Smooth muscle cell (in vitro differentiated cells): Measurements from ENCODE around the gene ZNF648. TPM values are rescaled to one million over a fixed set of nuclear protein-coding genes. Genes with fewer than 3 reads are reported as not detected.
A peak's percentile ranks its signal among the peaks of the same experiment; 100 is the strongest.
"Not testable (repeated sequence)": the region's sequence is repeated elsewhere in the genome, so short reads cannot be mapped to it uniquely, and the experiment has no call there.

Experiments used
- DNase-seq: peaks from one replicate; lab custom pipeline; 2025; ENCODE audit not compliant: unreplicated experiment; lab: John Stamatoyannopoulos, UW
- H2AFZ ChIP-seq: fragments of 200-600 bp; sonication (generic); 2 replicates; pipeline ENCODE4 v1.6.0; 2016; ENCODE audit warnings: antibody characterized with exemption, low read depth, mild to moderate bottlenecking
- H3F3A ChIP-seq: fragments of 200-600 bp; sonication (generic); 2 replicates; pipeline ENCODE4 v1.6.0; 2017; ENCODE audit warnings: antibody characterized with exemption, low read depth
- H3K27ac ChIP-seq: fragments of 200-600 bp; sonication (generic); 2 replicates; pipeline ENCODE4 v1.5.1; 2016; ENCODE audit warnings: low read depth, mild to moderate bottlenecking
- H3K27me3 ChIP-seq: fragments of 200-600 bp; sonication (generic); 2 replicates; pipeline ENCODE4 v1.6.1; 2016; ENCODE audit warnings: low read depth, mild to moderate bottlenecking
- H3K36me3 ChIP-seq: fragments of 200-600 bp; sonication (generic); 2 replicates; pipeline ENCODE4 v1.5.1; 2016; ENCODE audit warnings: low read depth
- H3K4me1 ChIP-seq: fragments of 200-600 bp; sonication (generic); 2 replicates; pipeline ENCODE4 v1.5.1; 2016; ENCODE audit warnings: low read depth
- H3K4me2 ChIP-seq: fragments of 200-600 bp; sonication (generic); 2 replicates; pipeline ENCODE4 v1.6.0; 2016; ENCODE audit warnings: mild to moderate bottlenecking
- H3K4me3 ChIP-seq: fragments of 200-600 bp; sonication (generic); 2 replicates; pipeline ENCODE4 v1.5.1; 2016; ENCODE audit warnings: mild to moderate bottlenecking
- H3K79me2 ChIP-seq: fragments of 200-600 bp; sonication (generic); 2 replicates; pipeline ENCODE4 v1.6.0; 2016; ENCODE audit warnings: low read depth, mild to moderate bottlenecking
- H3K9ac ChIP-seq: fragments of 200-600 bp; sonication (generic); 2 replicates; pipeline ENCODE4 v1.6.0; 2016; ENCODE audit warnings: low read depth
- H3K9me3 ChIP-seq: fragments of 200-600 bp; sonication (generic); replicated peaks from 2 replicates; pipeline ENCODE4 v1.5.1; 2016; ENCODE audit warnings: low read depth
- H4K20me1 ChIP-seq: fragments of 200-600 bp; sonication (generic); 2 replicates; pipeline ENCODE4 v1.6.0; 2016; ENCODE audit warnings: low read depth
- CTCF ChIP-seq: fragments of 200-600 bp; sonication (generic); IDR thresholded peaks from 2 replicates; pipeline ENCODE4 v1.5.1; 2017; ENCODE audit warnings: borderline replicate concordance, mild to moderate bottlenecking, antibody characterized with exemption; ENCODE audit not compliant: insufficient read depth, poor library complexity, severe bottlenecking
- WGBS: methylation state at CpG from one replicate; pipeline ENCODE4 v1.1.7; 2016; ENCODE audit warnings: low lambda C conversion rate; 5-methylcytosine and 5-hydroxymethylcytosine counted together
- polyA plus RNA-seq: library from polyadenylated mRNA; unstranded; fragments of >200 nt; fragmentation: Nextera tagmentation; extraction: Ambion mirVana; gene quantifications from 2 replicates; pipeline ENCODE4 v1.2.1, GENCODE V29; 2016
- total RNA-seq: library from RNA; depleted of rRNA; stranded (reverse); fragments of >200 nt; gene quantifications from 2 replicates; pipeline ENCODE4 v1.2.3, GENCODE V29; 2014

ZNF648 gene
- total and polyA plus RNA-seq, 2 experiments from 2014 or later = not detected

- peak overlapping the region; percentile 25 for H3K27ac ChIP-seq
- H3K4me3 ChIP-seq = peak overlapping the region; percentile 77
- no peaks in the 10 kb centered on the region for H3K9me3 ChIP-seq
- H3F3A ChIP-seq = no peaks in the 10 kb centered on the region
- peak overlapping the region; percentile 96 for H2AFZ ChIP-seq
- peaks cover 8% of the 10 kb centered on the region for H3K4me1 ChIP-seq
- H3K27me3 ChIP-seq = no peaks in the 10 kb centered on the region
- 1% methylated on average over 41 of the region's 68 CpGs for WGBS
- H3K4me2 ChIP-seq = peak overlapping the region; percentile 95
- H3K9ac ChIP-seq = peak overlapping the region; percentile 55
- H3K79me2 ChIP-seq = no peaks in the 10 kb centered on the region
- peak; percentile 86 for DNase-seq
- H4K20me1 ChIP-seq = no peaks in the 10 kb centered on the region
- no peaks in the 10 kb centered on the region for H3K36me3 ChIP-seq
- peak; percentile 29 for TF ChIP-seq CTCF
Observed at GRCh38 chr1:182029379-182030331, 31.9 kb downstream of the ZNF648 start.

GRCh38 chr1:182029002-182029378 lies 32.5 kb downstream of the ZNF648 start:
- Histone ChIP-seq H3K79me2 (no peaks in the 10 kb centered on the region), H3K4me1 (peaks cover 8% of the 10 kb centered on the region), H3K9ac (peak overlapping the region; percentile 55), H3K36me3 (no peaks in the 10 kb centered on the region), H3K4me3 (peak overlapping the region; percentile 77), H3K4me2 (peak overlapping the region; percentile 95), H3F3A (no peaks in the 10 kb centered on the region), H2AFZ (peak overlapping the region; percentile 96), H3K27me3 (no peaks in the 10 kb centered on the region), H3K9me3 (no peaks in the 10 kb centered on the region), H3K27ac (peak overlapping the region; percentile 25), H4K20me1 (no peaks in the 10 kb centered on the region)
- no peak for DNase-seq
- TF ChIP-seq CTCF = no peak
- WGBS = 12% methylated on average over 2 of the region's 2 CpGs

GRCh38 chr1:182015360-182015759 lies 46.2 kb downstream of the ZNF648 start:
- no peaks in the 10 kb centered on the region for H3K27me3 ChIP-seq
- no peaks in the 10 kb centered on the region for H3K79me2 ChIP-seq
- no peak for TF ChIP-seq CTCF
- no peak overlapping the region for H2AFZ ChIP-seq
- H3K4me1 ChIP-seq = no peaks in the 10 kb centered on the region
- no peak overlapping the region for H3K9ac ChIP-seq
- WGBS = 78% methylated on average over 2 of the region's 2 CpGs
- H3K9me3 ChIP-seq = no peaks in the 10 kb centered on the region
- H3K4me2 ChIP-seq = no peak overlapping the region
- no peak for DNase-seq
- H3K4me3 ChIP-seq = no peak overlapping the region
- no peaks in the 10 kb centered on the region for H3K36me3 ChIP-seq
- H3K27ac ChIP-seq = no peak overlapping the region
- no peaks in the 10 kb centered on the region for H3F3A ChIP-seq
- H4K20me1 ChIP-seq = no peaks in the 10 kb centered on the region

- H3K9me3 ChIP-seq, H3K36me3 ChIP-seq: not testable (repeated sequence)
- WGBS = 95% methylated on average over 24 of the region's 37 CpGs
Observed at GRCh38 chr1:182010800-182011370, 50.6 kb downstream of the ZNF648 start.

GRCh38 chr1:182005398-182005797 lies 56.1 kb downstream of the ZNF648 start:
- not testable (repeated sequence) for H3K79me2 ChIP-seq, H3K4me1 ChIP-seq, H4K20me1 ChIP-seq, DNase-seq, H3K27me3 ChIP-seq, H3K4me2 ChIP-seq, H3K27ac ChIP-seq, H3K36me3 ChIP-seq, H3K9ac ChIP-seq, H3K4me3 ChIP-seq, H2AFZ ChIP-seq, H3K9me3 ChIP-seq, H3F3A ChIP-seq
- 96% methylated on average over 3 of the region's 3 CpGs for WGBS

More at GRCh38 chr1:182010800-182011370, 50.6 kb downstream of the ZNF648 start:
- not testable (repeated sequence) for H3K4me1 ChIP-seq, DNase-seq, H2AFZ ChIP-seq, H3K9ac ChIP-seq, H3K4me2 ChIP-seq, H3K27me3 ChIP-seq, H4K20me1 ChIP-seq, H3K4me3 ChIP-seq, H3K79me2 ChIP-seq, H3F3A ChIP-seq, H3K27ac ChIP-seq
